Naive thymus-derived CD4-positive, alpha-beta T cell (primary cell): Measurements from ENCODE around the gene ZCCHC24. TPM values are rescaled to one million over a fixed set of nuclear protein-coding genes. Genes with fewer than 3 reads are reported as not detected.

ENCODE experiments used
- ATAC-seq: fragments of 150-1000 bp; cut with Tn5 transposase; 2 replicates; pipeline ENCODE4 v1.10.0; 2021; ENCODE audit warnings: mild to moderate bottlenecking, moderate library complexity
- CTCF ChIA-PET: fragments of 350-600 bp; sonication (Branson Sonifier 250); formaldehyde crosslinking; loops from one replicate; lab custom pipeline; 2021; ENCODE audit warnings: antibody characterized with exemption; lab: Charles Lee
- POLR2A ChIA-PET: fragments of 350-600 bp; sonication (Branson Sonifier 250); formaldehyde crosslinking; loops from one replicate; lab custom pipeline; 2021; ENCODE audit warnings: antibody characterized with exemption, inconsistent platforms; lab: Charles Lee
- DNase-seq, 9 donors: peaks; one replicate each; pipeline versions ENCODE4 v3.0.0 to v3.0.0-alpha.2; 2020 to 2022; ENCODE audit warnings: mixed read lengths in 1 of 9
- H3K27ac ChIP-seq: one replicate; pipeline ENCODE4 v1.7.0; 2013; ENCODE audit warnings: mild to moderate bottlenecking, low read depth, low read length, moderate library complexity
- H3K27me3 ChIP-seq, 2 donors: one replicate each; pipeline ENCODE4 v1.7.0; 2013; ENCODE audit warnings: low read length in 2 of 2, mild to moderate bottlenecking in 2 of 2, moderate library complexity in 2 of 2; ENCODE audit not compliant: control insufficient read depth in 2 of 2, insufficient read depth in 2 of 2
- H3K36me3 ChIP-seq, 3 experiments: 1 replicate in 2 of 3; 2 replicates in 1 of 3; pipeline ENCODE4 v1.7.0; 2013; ENCODE audit warnings: low read length in 3 of 3, mild to moderate bottlenecking in 3 of 3, moderate library complexity in 1 of 3; ENCODE audit not compliant: insufficient read depth in 3 of 3, control insufficient read depth in 2 of 3
- H3K4me1 ChIP-seq, 2 donors: one replicate each; pipeline ENCODE4 v1.7.0; 2013; ENCODE audit warnings: low read length in 2 of 2, mild to moderate bottlenecking in 2 of 2, moderate library complexity in 1 of 2; ENCODE audit not compliant: control insufficient read depth in 2 of 2, insufficient read depth in 2 of 2
- H3K4me3 ChIP-seq: 2 replicates; pipeline ENCODE4 v1.7.0; 2013; ENCODE audit warnings: mild to moderate bottlenecking, low read length
- H3K9me3 ChIP-seq, 3 experiments: 1 replicate in 2 of 3; 2 replicates in 1 of 3; pipeline ENCODE4 v1.7.0; 2013; ENCODE audit warnings: low read length in 3 of 3; ENCODE audit not compliant: control insufficient read depth in 2 of 3
- H3K27ac Mint-ChIP-seq, 9 donors: one replicate each; pipeline ENCODE4 v1.8.0; 2020 to 2022; ENCODE audit warnings: mixed read lengths in 9 of 9, mild to moderate bottlenecking in 8 of 9, moderate library complexity in 5 of 9, inconsistent platforms in 2 of 9
- H3K27me3 Mint-ChIP-seq, 5 donors: one replicate each; pipeline ENCODE4 v1.8.0; 2021 to 2022; ENCODE audit warnings: mixed read lengths in 5 of 5, mild to moderate bottlenecking in 1 of 5
- H3K36me3 Mint-ChIP-seq, 5 donors: one replicate each; pipeline ENCODE4 v1.8.0; 2020 to 2022; ENCODE audit warnings: mixed read lengths in 5 of 5, mild to moderate bottlenecking in 3 of 5, inconsistent platforms in 1 of 5
- H3K4me1 Mint-ChIP-seq, 7 donors: one replicate each; pipeline ENCODE4 v1.8.0; 2020 to 2022; ENCODE audit warnings: mixed read lengths in 7 of 7, mild to moderate bottlenecking in 3 of 7, inconsistent platforms in 1 of 7
- H3K4me3 Mint-ChIP-seq, 10 donors: one replicate each; pipeline ENCODE4 v1.8.0; 2020 to 2022; ENCODE audit warnings: mild to moderate bottlenecking in 10 of 10, mixed read lengths in 10 of 10, moderate library complexity in 6 of 10, inconsistent platforms in 2 of 10
- H3K9me3 Mint-ChIP-seq, 11 donors: one replicate each; pipeline ENCODE4 v1.8.0; 2020 to 2022; ENCODE audit warnings: mixed read lengths in 11 of 11, mild to moderate bottlenecking in 4 of 11, inconsistent platforms in 1 of 11, moderate library complexity in 1 of 11
- intact Hi-C, 2 donors: fragments of 100-400 bp; cut with micrococcal nuclease; formaldehyde crosslinking; loops; one replicate each; pipeline ENCODE4 v1.15.1; 2023
- polyA plus RNA-seq, 2 donors: library from polyadenylated mRNA; unstranded; fragments of 300-500 nt; fragmentation: Illumina TruSeq; gene quantifications; one replicate each; pipeline ENCODE4 v1.2.3, GENCODE V29; 2021
- total RNA-seq, 6 experiments: library from RNA in 5 of 6; stranded (reverse) in 5 of 6; gene quantifications; 1 replicate in 5 of 6; 2 replicates in 1 of 6; pipeline ENCODE4 v1.2.3 and lab custom pipeline; 2021 to 2026

The ZCCHC24 gene
- total and polyA plus RNA-seq, 7 experiments from 2014 or later: 0.30 to 2.0 (median 0.73) TPM

DNA sequence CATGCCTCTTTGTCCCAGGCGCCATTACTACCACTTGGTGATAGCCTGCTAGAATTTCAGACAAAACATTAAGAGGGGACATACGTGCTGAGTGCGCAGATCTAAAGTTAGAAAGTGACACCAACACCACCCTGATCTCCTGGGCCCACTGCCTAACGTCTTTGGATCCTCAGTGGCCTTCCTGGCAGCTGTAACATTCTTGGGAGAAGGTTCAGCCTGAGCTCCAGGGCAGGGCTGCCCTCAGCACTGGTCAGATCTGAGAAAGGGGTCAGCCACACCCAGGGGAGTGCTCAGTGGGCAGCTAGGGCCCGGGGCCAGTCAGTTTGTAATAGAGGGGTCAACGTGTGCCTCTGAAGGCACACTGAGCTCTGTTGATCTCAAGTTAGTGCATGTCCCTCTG, 48.4 kb downstream of the ZCCHC24 start:
- Histone ChIP-seq H3K27ac (no peak overlapping the region), H3K4me1 (no peaks in the 10 kb centered on the region), H3K27me3 (no peaks in the 10 kb centered on the region), H3K36me3 (no peaks in the 10 kb centered on the region), H3K9me3 (no peaks in the 10 kb centered on the region), H3K4me3 (no peak overlapping the region)
- Mint-ChIP-seq H3K27ac (no peak overlapping the region), H3K36me3 (no peaks in the 10 kb centered on the region), H3K9me3 (no peaks in the 10 kb centered on the region), H3K4me1 (peaks cover 0 to 12% (median 6%) of the 10 kb centered on the region in 7 donors), H3K27me3 (peaks cover 0 to 8% (median 0%) of the 10 kb centered on the region in 5 donors), H3K4me3 (no peak overlapping the region)
- intact Hi-C loops: no loop called here
- POLR2A ChIA-PET: no interaction called here
- DNase-seq: no peak
- CTCF ChIA-PET: no interaction called here
- no peak for ATAC-seq

DNA sequence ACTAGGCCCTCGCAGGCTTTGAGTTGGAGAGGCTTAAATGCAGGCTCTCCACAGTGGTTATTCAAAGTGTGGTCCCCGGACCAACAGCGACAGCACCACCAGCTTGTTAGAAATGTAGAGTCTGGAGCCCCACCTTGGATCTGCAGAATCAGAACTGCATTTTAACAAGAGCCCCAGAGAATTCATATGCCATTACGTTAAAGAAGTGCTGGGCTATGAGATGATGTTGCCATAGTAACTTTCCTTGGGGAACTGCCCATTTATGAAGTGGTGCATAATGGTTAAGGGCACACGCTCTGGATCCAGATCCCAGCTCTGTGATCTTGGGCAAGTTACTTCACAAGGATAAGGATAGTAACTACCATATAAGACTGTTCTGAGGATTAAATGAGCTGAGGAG, 48.9 kb downstream of the ZCCHC24 start:
- H3K4me1 Mint-ChIP-seq: peaks cover 0 to 12% (median 6%) of the 10 kb centered on the region in 7 donors
- no peaks in the 10 kb centered on the region for H3K9me3 ChIP-seq
- H3K27ac ChIP-seq: no peak overlapping the region
- no peaks in the 10 kb centered on the region for H3K36me3 ChIP-seq
- no peaks in the 10 kb centered on the region for H3K27me3 ChIP-seq
- no peaks in the 10 kb centered on the region for H3K9me3 Mint-ChIP-seq
- peaks cover 0 to 8% (median 0%) of the 10 kb centered on the region in 5 donors for H3K27me3 Mint-ChIP-seq
- no peak overlapping the region for H3K4me3 Mint-ChIP-seq
- DNase-seq: no peak
- no peak for ATAC-seq
- no peak overlapping the region for H3K27ac Mint-ChIP-seq
- H3K4me1 ChIP-seq: no peaks in the 10 kb centered on the region
- no peak overlapping the region for H3K4me3 ChIP-seq
- ChIA-PET CTCF (no interaction called here), POLR2A (no interaction called here)
- H3K36me3 Mint-ChIP-seq: no peaks in the 10 kb centered on the region
- intact Hi-C loops: no loop called here

DNA sequence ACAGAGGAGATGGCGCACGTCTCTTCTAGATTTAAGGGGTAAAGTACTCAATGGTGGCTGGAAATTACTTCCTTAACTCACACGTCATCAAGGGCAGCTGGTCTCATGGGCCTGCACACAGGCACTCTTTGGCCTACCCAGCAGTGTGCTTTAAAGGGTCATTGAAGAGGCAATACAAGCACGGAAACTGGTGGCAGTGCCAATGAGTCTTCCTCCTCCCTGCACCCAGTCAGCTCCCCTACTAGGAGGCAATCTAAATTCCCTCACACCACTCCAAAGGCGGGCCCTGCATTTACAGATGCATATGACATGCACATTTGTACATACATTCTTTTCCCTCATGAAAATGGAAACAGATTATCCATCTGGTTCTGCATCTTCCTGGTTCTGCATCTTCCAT, 50.8 kb downstream of the ZCCHC24 start:
- no peaks in the 10 kb centered on the region for H3K9me3 Mint-ChIP-seq
- H3K27ac Mint-ChIP-seq: no peak overlapping the region
- no peaks in the 10 kb centered on the region for H3K36me3 ChIP-seq
- intact Hi-C loops: no loop called here
- no peak overlapping the region for H3K4me3 Mint-ChIP-seq
- no peaks in the 10 kb centered on the region for H3K9me3 ChIP-seq
- H3K4me1 ChIP-seq: no peaks in the 10 kb centered on the region
- H3K4me3 ChIP-seq: no peak overlapping the region
- peaks cover 0 to 8% (median 0%) of the 10 kb centered on the region in 5 donors for H3K27me3 Mint-ChIP-seq
- H3K36me3 Mint-ChIP-seq: no peaks in the 10 kb centered on the region
- H3K4me1 Mint-ChIP-seq: peaks cover 0 to 12% (median 4%) of the 10 kb centered on the region in 7 donors
- POLR2A ChIA-PET: no interaction called here
- CTCF ChIA-PET: no interaction called here
- ATAC-seq: no peak
- no peak for DNase-seq
- no peaks in the 10 kb centered on the region for H3K27me3 ChIP-seq
- no peak overlapping the region for H3K27ac ChIP-seq

DNA sequence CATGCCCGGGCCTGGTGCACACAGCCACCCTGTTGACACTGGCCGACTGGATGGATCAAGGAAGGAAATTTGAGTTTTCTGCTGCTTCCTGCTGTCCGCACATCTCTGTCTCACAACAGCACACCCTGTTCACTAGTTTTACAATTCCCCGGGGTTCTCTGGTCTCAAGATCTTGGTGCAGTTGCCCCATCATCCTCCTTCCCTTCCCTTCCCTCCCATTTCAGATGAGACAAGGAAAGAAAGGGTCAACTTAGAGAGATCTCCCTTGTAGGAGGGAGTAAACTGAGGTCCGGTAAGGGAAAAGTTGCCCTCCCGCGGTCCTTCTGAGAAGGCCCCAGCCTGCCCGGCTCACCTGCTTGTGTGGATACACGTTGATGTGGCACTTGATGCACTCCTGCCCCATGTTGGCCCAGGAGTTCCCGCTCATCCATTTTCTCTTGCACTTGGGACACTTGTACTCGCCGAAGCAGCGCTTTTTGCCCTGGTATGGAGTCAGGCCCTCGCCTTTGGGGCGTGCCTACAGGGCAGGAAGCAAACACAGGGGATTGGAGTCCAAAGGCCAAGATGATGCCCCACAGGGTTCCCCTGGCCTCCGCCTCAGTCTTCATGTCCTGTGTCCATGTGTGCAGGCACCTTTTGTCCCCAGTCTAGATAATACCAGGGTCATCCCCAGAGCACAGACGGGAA, 51.4 kb downstream of the ZCCHC24 start:
- ChIA-PET POLR2A (no interaction called here), CTCF (interaction anchor here (1.2 kb wide), 1 partner anchor 20 kb away, joined by 4 read pairs; no protein-coding TSS in a partner anchor)
- Histone ChIP-seq H3K4me3 (no peak overlapping the region), H3K36me3 (no peaks in the 10 kb centered on the region), H3K27me3 (no peaks in the 10 kb centered on the region), H3K4me1 (no peaks in the 10 kb centered on the region), H3K27ac (no peak overlapping the region), H3K9me3 (no peaks in the 10 kb centered on the region)
- no peaks in the 10 kb centered on the region for H3K36me3 Mint-ChIP-seq
- peaks cover 0 to 9% (median 0%) of the 10 kb centered on the region in 7 donors for H3K4me1 Mint-ChIP-seq
- H3K9me3 Mint-ChIP-seq: no peaks in the 10 kb centered on the region
- H3K4me3 Mint-ChIP-seq: no peak overlapping the region
- H3K27me3 Mint-ChIP-seq: peaks cover 0 to 8% (median 0%) of the 10 kb centered on the region in 5 donors
- no peak for DNase-seq
- intact Hi-C loops: no loop called here
- H3K27ac Mint-ChIP-seq: no peak overlapping the region
- ATAC-seq: no peak

DNA sequence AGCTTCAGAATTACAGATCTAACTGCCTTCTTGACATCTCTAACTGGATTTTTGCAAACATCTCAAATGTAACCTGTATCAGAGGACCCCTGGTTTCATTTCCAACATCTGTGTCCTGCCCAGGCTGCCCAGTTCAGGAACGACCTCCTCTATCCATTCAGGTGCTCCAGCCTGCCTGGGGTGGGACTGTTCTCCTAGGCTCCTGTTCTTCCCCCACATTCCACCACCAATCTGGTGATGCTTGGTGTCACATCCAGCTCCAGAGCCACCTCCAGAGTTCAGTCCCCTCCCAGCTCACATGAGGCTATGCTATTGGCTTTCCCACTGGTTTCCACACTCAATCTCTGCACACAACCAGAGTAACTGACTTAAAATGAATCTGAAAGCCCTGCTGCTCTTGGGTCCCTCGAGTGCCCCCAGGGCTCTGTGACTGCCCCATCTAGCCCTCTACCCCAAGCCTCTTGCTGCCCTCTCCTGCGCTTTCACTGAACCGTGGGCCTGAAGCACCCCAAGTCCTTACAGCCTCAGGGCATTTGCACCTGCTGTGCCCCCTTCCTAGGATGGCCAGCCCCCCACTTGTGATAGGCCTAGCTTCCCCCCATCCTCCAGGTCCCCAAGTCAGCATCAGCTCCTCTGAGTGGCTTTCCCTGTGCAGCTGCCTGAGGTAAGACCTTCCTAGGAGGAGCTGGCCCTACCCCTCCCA, 52.1 kb downstream of the ZCCHC24 start:
- intact Hi-C loops: no loop called here
- no peak overlapping the region for H3K4me3 ChIP-seq
- ChIA-PET CTCF (interaction anchor here (1.2 kb wide), 1 partner anchor 19 kb away, joined by 4 read pairs; no protein-coding TSS in a partner anchor), POLR2A (no interaction called here)
- DNase-seq (no peak), ATAC-seq (no peak)
- peaks cover 0 to 8% (median 0%) of the 10 kb centered on the region in 5 donors for H3K27me3 Mint-ChIP-seq
- no peak overlapping the region for H3K4me3 Mint-ChIP-seq
- H3K27ac ChIP-seq: no peak overlapping the region
- H3K27ac Mint-ChIP-seq: peak overlapping the region in 1 of 9 donors; percentile 28
- H3K9me3 Mint-ChIP-seq: no peaks in the 10 kb centered on the region
- peaks cover 0 to 9% (median 0%) of the 10 kb centered on the region in 7 donors for H3K4me1 Mint-ChIP-seq
- no peaks in the 10 kb centered on the region for H3K9me3 ChIP-seq
- H3K27me3 ChIP-seq: no peaks in the 10 kb centered on the region
- H3K36me3 Mint-ChIP-seq: no peaks in the 10 kb centered on the region
- H3K4me1 ChIP-seq: no peaks in the 10 kb centered on the region
- H3K36me3 ChIP-seq: no peaks in the 10 kb centered on the region

DNA sequence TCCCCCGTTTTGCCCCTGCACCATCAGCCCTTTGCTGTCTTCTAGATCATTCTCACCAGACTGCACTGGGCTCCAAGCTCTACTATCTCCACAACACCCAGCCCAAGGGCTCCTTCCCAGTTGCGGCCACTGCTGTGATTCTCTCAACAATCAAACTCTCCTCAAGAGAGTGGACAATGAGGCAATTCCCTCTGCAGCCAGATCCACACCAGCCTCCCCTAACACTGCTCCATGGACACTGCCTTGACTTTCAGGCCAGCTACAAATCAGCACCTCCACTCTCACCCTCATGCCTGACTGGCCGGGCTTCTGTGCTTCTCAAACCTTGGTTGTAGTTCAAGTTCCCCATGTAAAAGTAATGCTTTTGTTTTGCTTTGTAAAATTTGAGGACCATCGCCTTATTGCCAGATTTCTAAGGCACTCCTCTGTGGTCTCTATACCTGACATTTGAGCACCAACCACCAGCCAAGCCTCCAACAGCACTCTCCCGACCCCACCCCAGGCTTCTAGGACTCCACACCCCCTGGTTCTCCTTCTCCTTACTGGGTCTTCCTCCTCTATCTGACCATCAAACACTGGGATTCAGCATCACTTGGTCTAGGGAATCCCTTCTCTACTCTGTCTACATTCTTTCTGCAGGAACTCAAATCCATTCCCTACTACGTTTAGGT, 52.8 kb downstream of the ZCCHC24 start:
- H3K27me3 Mint-ChIP-seq: peaks cover 0 to 8% (median 0%) of the 10 kb centered on the region in 5 donors
- no peaks in the 10 kb centered on the region for H3K4me1 ChIP-seq
- intact Hi-C loops: no loop called here
- no peak overlapping the region for H3K27ac ChIP-seq
- no peak for ATAC-seq
- CTCF ChIA-PET: interaction anchor here (1.2 kb wide), 1 partner anchor 18 kb away, joined by 4 read pairs; no protein-coding TSS in a partner anchor
- H3K4me3 Mint-ChIP-seq: no peak overlapping the region
- no peaks in the 10 kb centered on the region for H3K27me3 ChIP-seq
- peak overlapping the region in 1 of 9 donors; percentile 28 for H3K27ac Mint-ChIP-seq
- no peak for DNase-seq
- no peaks in the 10 kb centered on the region for H3K9me3 Mint-ChIP-seq
- H3K9me3 ChIP-seq: no peaks in the 10 kb centered on the region
- no peak overlapping the region for H3K4me3 ChIP-seq
- no peaks in the 10 kb centered on the region for H3K36me3 Mint-ChIP-seq
- H3K4me1 Mint-ChIP-seq: peaks cover 0 to 9% (median 0%) of the 10 kb centered on the region in 7 donors
- no peaks in the 10 kb centered on the region for H3K36me3 ChIP-seq
- POLR2A ChIA-PET: no interaction called here
